PFSK-1 (cell line): ENCODE results near the gene LGALS3BP.

Source experiments
- FOXP2 ChIP-seq: optimal IDR thresholded peaks from 2 replicates; pipeline ENCODE3; 2011; ENCODE audit warnings: borderline replicate concordance, control low read depth, inconsistent platforms; ENCODE audit not compliant: insufficient read depth; ENCODE audit errors: extremely low read length, extremely low read depth
- POLR2AphosphoS5 ChIP-seq: IDR thresholded peaks from 2 replicates; pipeline ENCODE4 v1.6.1; 2012; ENCODE audit warnings: low read depth, mild to moderate bottlenecking, control low read depth, low read length, moderate library complexity
- REST ChIP-seq, 2 experiments: IDR thresholded peaks; 2 replicates each; pipeline versions ENCODE4 v1.6.1 to v1.8.0; 2011 to 2012; ENCODE audit warnings: low read depth in 2 of 2, low read length in 2 of 2, control low read depth in 1 of 2, inconsistent platforms in 1 of 2, mild to moderate bottlenecking in 1 of 2, moderate library complexity in 1 of 2; ENCODE audit not compliant: insufficient read depth in 1 of 2
- SIN3A ChIP-seq: IDR thresholded peaks from 2 replicates; pipeline ENCODE4 v1.6.1; 2012; ENCODE audit warnings: mild to moderate bottlenecking, low read length, moderate library complexity, borderline replicate concordance; ENCODE audit not compliant: insufficient read depth
- TAF1 ChIP-seq: IDR thresholded peaks from 2 replicates; pipeline ENCODE4 v1.6.1; 2012; ENCODE audit warnings: low read length, control low read depth, borderline replicate concordance; ENCODE audit not compliant: insufficient read depth

The LGALS3BP gene

GRCh38 chr17:79020631-79021301, 41.0 kb upstream of the LGALS3BP start:
- no peak for TF ChIP-seq FOXP2
- no peak for TF ChIP-seq POLR2AphosphoS5
- no peak for TF ChIP-seq SIN3A
- no peak for TF ChIP-seq TAF1
- no peak for TF ChIP-seq REST (IDR thresholded peaks at IDR 0.05; ENCODE audit: insufficient read depth in 1 of 2, low read depth in 2 of 2, low read length in 2 of 2)

- no peak for TF ChIP-seq REST (IDR thresholded peaks at IDR 0.05; ENCODE audit: insufficient read depth in 1 of 2, low read depth in 2 of 2, low read length in 2 of 2)
- TF ChIP-seq POLR2AphosphoS5: no peak
- no peak for TF ChIP-seq SIN3A
Measured at GRCh38 chr17:79019632-79020584, 40.2 kb upstream of the LGALS3BP start.

GRCh38 chr17:79019261-79019631, 39.5 kb upstream of the LGALS3BP start:
- no peak for TF ChIP-seq TAF1
- TF ChIP-seq SIN3A: no peak
- no peak for TF ChIP-seq REST (IDR thresholded peaks at IDR 0.05; ENCODE audit: insufficient read depth in 1 of 2, low read depth in 2 of 2, low read length in 2 of 2)
- no peak for TF ChIP-seq FOXP2
- TF ChIP-seq POLR2AphosphoS5: no peak

GRCh38 chr17:79018370-79018695, 38.6 kb upstream of the LGALS3BP start:
- TF ChIP-seq POLR2AphosphoS5: no peak
- TF ChIP-seq SIN3A: no peak
- TF ChIP-seq REST (IDR thresholded peaks at IDR 0.05; ENCODE audit: insufficient read depth in 1 of 2, low read depth in 2 of 2, low read length in 2 of 2): no peak
- TF ChIP-seq TAF1: no peak
- no peak for TF ChIP-seq FOXP2
